OCI-LY1 (cell line): ENCODE results near the gene CREB5.

Source experiments
- H2AFZ ChIP-seq: fragments of 200-600 bp; sonication (generic), shearing (Covaris generic); 2 replicates; pipeline ENCODE4 v1.6.0; 2014; ENCODE audit warnings: antibody characterized with exemption, mild to moderate bottlenecking, low read length
- H3F3A ChIP-seq: fragments of 200-600 bp; sonication (generic), shearing (Covaris generic); 2 replicates; pipeline ENCODE4 v1.6.0; 2014; ENCODE audit warnings: mild to moderate bottlenecking, antibody characterized with exemption, low read length, moderate library complexity; ENCODE audit not compliant: insufficient read depth
- H3K27ac ChIP-seq: fragments of 200-600 bp; sonication (generic); 2 replicates; pipeline ENCODE4 v1.5.1; 2014; ENCODE audit warnings: low read length, mixed run types, mild to moderate bottlenecking, low read depth; ENCODE audit not compliant: poor library complexity, severe bottlenecking
- H3K27me3 ChIP-seq: fragments of 200-600 bp; sonication (generic); 2 replicates; pipeline ENCODE4 v1.6.0; 2014; ENCODE audit warnings: antibody characterized with exemption, mild to moderate bottlenecking, low read length, moderate library complexity; ENCODE audit not compliant: insufficient read depth
- H3K36me3 ChIP-seq: fragments of 200-600 bp; sonication (generic); 2 replicates; pipeline ENCODE4 v1.6.1; 2014; ENCODE audit warnings: mild to moderate bottlenecking, antibody characterized with exemption, low read length, moderate library complexity, mixed read lengths; ENCODE audit not compliant: insufficient read depth
- H3K4me1 ChIP-seq: fragments of 200-600 bp; sonication (generic); 2 replicates; pipeline ENCODE4 v1.5.1; 2014; ENCODE audit warnings: mild to moderate bottlenecking, low read length, moderate library complexity; ENCODE audit not compliant: insufficient read depth, severe bottlenecking
- H3K4me2 ChIP-seq: fragments of 200-600 bp; sonication (generic), shearing (Covaris generic); 2 replicates; pipeline ENCODE4 v1.6.1; 2014; ENCODE audit warnings: low read length
- H3K4me3 ChIP-seq: fragments of 200-600 bp; sonication (generic); 2 replicates; pipeline ENCODE4 v1.5.1; 2014; ENCODE audit warnings: low read length, low read depth, mild to moderate bottlenecking, mixed read lengths; ENCODE audit not compliant: poor library complexity, severe bottlenecking
- H3K79me2 ChIP-seq: fragments of 200-600 bp; shearing (Covaris generic); 2 replicates; pipeline ENCODE4 v1.6.1; 2016; ENCODE audit warnings: mixed run types, low read length, mixed read lengths; ENCODE audit not compliant: insufficient read depth
- H3K9ac ChIP-seq: fragments of 200-600 bp; sonication (generic), shearing (Covaris generic); 2 replicates; pipeline ENCODE4 v1.6.1; 2014; ENCODE audit warnings: mild to moderate bottlenecking, low read length, mixed read lengths
- H3K9me2 ChIP-seq: fragments of 200-600 bp; sonication (generic), shearing (Covaris generic); 2 replicates; pipeline ENCODE4 v1.6.1; 2014; ENCODE audit warnings: low read depth, mild to moderate bottlenecking, low read length, mixed read lengths
- H3K9me3 ChIP-seq: fragments of 200-600 bp; shearing (Covaris generic); 2 replicates; pipeline ENCODE4 v1.6.1; 2014; ENCODE audit warnings: low read length, mixed read lengths
- H4K20me1 ChIP-seq: fragments of 200-600 bp; sonication (generic), shearing (Covaris generic); 2 replicates; pipeline ENCODE4 v1.6.0; 2016; ENCODE audit warnings: mild to moderate bottlenecking, low read length; ENCODE audit not compliant: insufficient read depth
- EZH2 ChIP-seq: fragments of 200-600 bp; sonication (generic), shearing (Covaris generic); IDR thresholded peaks from 2 replicates; pipeline ENCODE4 v1.8.0; 2017; ENCODE audit warnings: borderline replicate concordance, mixed run types, mild to moderate bottlenecking, antibody characterized with exemption, low read length, moderate library complexity, mixed read lengths
- TF ChIP-seq, protein P1 (sequence below): fragments of 200-600 bp; sonication (generic), shearing (Covaris generic); IDR thresholded peaks from 2 replicates; pipeline ENCODE4 v1.5.1; 2017; ENCODE audit warnings: mild to moderate bottlenecking, antibody characterized with exemption, low read length, moderate library complexity, mixed read lengths

CREB5 gene

GRCh38 chr7:28835800-28836199, 423.5 kb downstream of the CREB5 start:
- H3K4me2 ChIP-seq: no peak overlapping the region
- H3K9me2 ChIP-seq: no peaks in the 10 kb centered on the region
- H3K9me3 ChIP-seq: 0 out of 2 replicates have a peak, but pooled peaks cover 3% of the 10 kb centered on the region
- TF ChIP-seq EZH2: no peak
- TF ChIP-seq, protein P1, sequence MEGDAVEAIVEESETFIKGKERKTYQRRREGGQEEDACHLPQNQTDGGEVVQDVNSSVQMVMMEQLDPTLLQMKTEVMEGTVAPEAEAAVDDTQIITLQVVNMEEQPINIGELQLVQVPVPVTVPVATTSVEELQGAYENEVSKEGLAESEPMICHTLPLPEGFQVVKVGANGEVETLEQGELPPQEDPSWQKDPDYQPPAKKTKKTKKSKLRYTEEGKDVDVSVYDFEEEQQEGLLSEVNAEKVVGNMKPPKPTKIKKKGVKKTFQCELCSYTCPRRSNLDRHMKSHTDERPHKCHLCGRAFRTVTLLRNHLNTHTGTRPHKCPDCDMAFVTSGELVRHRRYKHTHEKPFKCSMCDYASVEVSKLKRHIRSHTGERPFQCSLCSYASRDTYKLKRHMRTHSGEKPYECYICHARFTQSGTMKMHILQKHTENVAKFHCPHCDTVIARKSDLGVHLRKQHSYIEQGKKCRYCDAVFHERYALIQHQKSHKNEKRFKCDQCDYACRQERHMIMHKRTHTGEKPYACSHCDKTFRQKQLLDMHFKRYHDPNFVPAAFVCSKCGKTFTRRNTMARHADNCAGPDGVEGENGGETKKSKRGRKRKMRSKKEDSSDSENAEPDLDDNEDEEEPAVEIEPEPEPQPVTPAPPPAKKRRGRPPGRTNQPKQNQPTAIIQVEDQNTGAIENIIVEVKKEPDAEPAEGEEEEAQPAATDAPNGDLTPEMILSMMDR: no peak
- no peak overlapping the region for H3K9ac ChIP-seq
- no peak overlapping the region for H3K4me3 ChIP-seq
- no peaks in the 10 kb centered on the region for H3K4me1 ChIP-seq
- no peaks in the 10 kb centered on the region for H3K36me3 ChIP-seq
- H3F3A ChIP-seq: no peaks in the 10 kb centered on the region
- no peaks in the 10 kb centered on the region for H4K20me1 ChIP-seq
- peaks cover 3% of the 10 kb centered on the region; the same call in 1 of the 2 replicates for H3K27me3 ChIP-seq
- no peak overlapping the region for H2AFZ ChIP-seq
- H3K27ac ChIP-seq: no peak overlapping the region
- no peaks in the 10 kb centered on the region for H3K79me2 ChIP-seq

GRCh38 chr7:28836716-28837115, 424.4 kb downstream of the CREB5 start:
- Histone ChIP-seq H2AFZ (no peak overlapping the region), H3K27ac (no peak overlapping the region), H3K4me1 (no peaks in the 10 kb centered on the region)

GRCh38 chr7:28837216-28837615, 424.9 kb downstream of the CREB5 start:
- Histone ChIP-seq H3K4me2 (no peak overlapping the region), H3F3A (no peaks in the 10 kb centered on the region), H4K20me1 (no peaks in the 10 kb centered on the region), H3K79me2 (no peaks in the 10 kb centered on the region), H2AFZ (no peak overlapping the region), H3K27ac (no peak overlapping the region), H3K9me2 (no peaks in the 10 kb centered on the region), H3K9ac (no peak overlapping the region), H3K36me3 (no peaks in the 10 kb centered on the region), H3K27me3 (peaks cover 5% of the 10 kb centered on the region; the same call in 1 of the 2 replicates), H3K4me3 (no peak overlapping the region), H3K9me3 (0 out of 2 replicates have a peak, but pooled peaks cover 3% of the 10 kb centered on the region), H3K4me1 (no peaks in the 10 kb centered on the region)
- TF ChIP-seq, protein P1: no peak
- TF ChIP-seq EZH2: no peak

More at GRCh38 chr7:28836716-28837115, 424.4 kb downstream of the CREB5 start:
- H3K79me2 ChIP-seq: no peaks in the 10 kb centered on the region
- H3F3A ChIP-seq: no peaks in the 10 kb centered on the region
- no peak for TF ChIP-seq EZH2
- TF ChIP-seq, protein P1: no peak
- 0 out of 2 replicates have a peak, but pooled peaks cover 3% of the 10 kb centered on the region for H3K9me3 ChIP-seq
- no peak overlapping the region for H3K4me3 ChIP-seq
- H3K36me3 ChIP-seq: no peaks in the 10 kb centered on the region
- no peaks in the 10 kb centered on the region for H4K20me1 ChIP-seq
- peaks cover 5% of the 10 kb centered on the region; the same call in 1 of the 2 replicates for H3K27me3 ChIP-seq
- no peak overlapping the region for H3K4me2 ChIP-seq
- H3K9me2 ChIP-seq: no peaks in the 10 kb centered on the region
- no peak overlapping the region for H3K9ac ChIP-seq
